Tibial nerve (tissue), 4 donors: Measurements from ENCODE around the gene PTMS.

ENCODE experiments used
- EP300 ChIP-seq, 2 donors: sonication (generic); formaldehyde crosslinking; IDR thresholded peaks; one replicate each; pipeline ENCODE4 v1.6.1; 2017; ENCODE audit warnings: antibody characterized with exemption in 2 of 2, mild to moderate bottlenecking in 1 of 2
- TF ChIP-seq, protein P1 (sequence below), 5 experiments: fragments of 200-600 bp in 3 of 5; fragments of 450-650 bp in 2 of 5; sonication (generic) in 3 of 5; IDR thresholded peaks; one replicate each; pipeline ENCODE4 v1.5.1; 2016 to 2019; ENCODE audit warnings: antibody characterized with exemption in 5 of 5, mild to moderate bottlenecking in 3 of 5, moderate library complexity in 2 of 5

DNA sequence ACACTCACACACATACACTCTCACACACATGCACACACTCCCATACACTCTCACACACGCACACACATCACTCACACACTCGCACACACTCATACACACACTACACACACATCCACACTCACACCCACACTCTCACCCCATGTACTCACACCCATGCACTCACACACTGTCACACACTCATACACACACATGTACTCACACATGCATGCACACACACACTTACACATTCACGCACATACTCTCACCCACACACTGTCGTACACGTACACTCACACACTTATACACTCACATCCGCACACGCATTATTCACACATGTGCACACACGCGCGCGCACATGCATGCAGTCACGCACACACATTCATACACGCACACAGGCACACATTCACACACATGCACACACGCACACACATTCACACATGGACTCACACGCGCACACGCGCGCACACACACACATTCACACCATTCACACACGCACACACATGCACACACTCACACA, 51.5 kb downstream of the PTMS start:
- TF ChIP-seq, protein P1, sequence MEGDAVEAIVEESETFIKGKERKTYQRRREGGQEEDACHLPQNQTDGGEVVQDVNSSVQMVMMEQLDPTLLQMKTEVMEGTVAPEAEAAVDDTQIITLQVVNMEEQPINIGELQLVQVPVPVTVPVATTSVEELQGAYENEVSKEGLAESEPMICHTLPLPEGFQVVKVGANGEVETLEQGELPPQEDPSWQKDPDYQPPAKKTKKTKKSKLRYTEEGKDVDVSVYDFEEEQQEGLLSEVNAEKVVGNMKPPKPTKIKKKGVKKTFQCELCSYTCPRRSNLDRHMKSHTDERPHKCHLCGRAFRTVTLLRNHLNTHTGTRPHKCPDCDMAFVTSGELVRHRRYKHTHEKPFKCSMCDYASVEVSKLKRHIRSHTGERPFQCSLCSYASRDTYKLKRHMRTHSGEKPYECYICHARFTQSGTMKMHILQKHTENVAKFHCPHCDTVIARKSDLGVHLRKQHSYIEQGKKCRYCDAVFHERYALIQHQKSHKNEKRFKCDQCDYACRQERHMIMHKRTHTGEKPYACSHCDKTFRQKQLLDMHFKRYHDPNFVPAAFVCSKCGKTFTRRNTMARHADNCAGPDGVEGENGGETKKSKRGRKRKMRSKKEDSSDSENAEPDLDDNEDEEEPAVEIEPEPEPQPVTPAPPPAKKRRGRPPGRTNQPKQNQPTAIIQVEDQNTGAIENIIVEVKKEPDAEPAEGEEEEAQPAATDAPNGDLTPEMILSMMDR (IDR thresholded peaks at IDR 0.05) = no peak
- TF ChIP-seq EP300 (IDR thresholded peaks at IDR 0.05) = no peak
